ENCODE data around the gene SENP3. TPM values are rescaled to one million over a fixed set of nuclear protein-coding genes. Genes with fewer than 3 reads are reported as not detected.

The SENP3 gene
- total and polyA plus RNA-seq, 4 donors, result 4.9 to 29.2 (median 19.7) TPM

GRCh38 chr17:7589891-7590691 is 28.4 kb downstream of the SENP3 start, which contains the start of gene SOX15:
Gene SOX15 (minus strand): TSS chr17:7590094. CDS start chr17:7589676, 418 bp downstream.
- Histone ChIP-seq H3K9ac (ENCODE audit: low read depth in 1 of 2, low read length in 2 of 2) (no peak within 1 kb of the TSS), H3K27ac (ENCODE audit: low read depth in 1 of 2, low read length in 2 of 2) (no peak within 1 kb of the TSS), H3K36me3 (ENCODE audit: control insufficient read depth in 4 of 4, insufficient read depth in 3 of 4, low read depth in 1 of 4, low read length in 3 of 4) (peaks cover 24 to 56% (median 38%) of the 10 kb centered on the region in 4 donors), H3K27me3 (ENCODE audit: control insufficient read depth in 4 of 4, insufficient read depth in 4 of 4, low read length in 3 of 4) (no peaks in the 10 kb centered on the region), H3K4me3 (ENCODE audit: low read depth in 1 of 3, low read length in 3 of 3) (no peak within 1 kb of the TSS), H3K4me1 (ENCODE audit: control insufficient read depth in 4 of 4, insufficient read depth in 4 of 4, low read length in 3 of 4) (peaks cover 0 to 8% (median under 1%) of the 10 kb centered on the region in 4 donors), H3K9me3 (ENCODE audit: control insufficient read depth in 4 of 4, low read length in 3 of 4) (no peaks in the 10 kb centered on the region)
- no peak for DNase-seq (ENCODE audit: low spot score)
- 78% methylated on average over 24 of the region's 24 CpGs for WGBS
- TF ChIP-seq HNF4G (IDR thresholded peaks at IDR 0.05) (no peak), HNF4A (conservative IDR thresholded peaks at IDR 0.05) (no peak), GABPA (IDR thresholded peaks at IDR 0.05 in 1 of 2, conservative IDR thresholded peaks at IDR 0.05 in 1 of 2) (no peak), EGR1 (IDR thresholded peaks at IDR 0.05; ENCODE audit: low read depth in 2 of 2) (no peak), RAD21 (IDR thresholded peaks at IDR 0.05) (no peak), YY1 (IDR thresholded peaks at IDR 0.05) (no peak), TAF1 (conservative IDR thresholded peaks at IDR 0.05) (no peak), RXRA (IDR thresholded peaks at IDR 0.05) (no peak)
- TF ChIP-seq, protein P1, sequence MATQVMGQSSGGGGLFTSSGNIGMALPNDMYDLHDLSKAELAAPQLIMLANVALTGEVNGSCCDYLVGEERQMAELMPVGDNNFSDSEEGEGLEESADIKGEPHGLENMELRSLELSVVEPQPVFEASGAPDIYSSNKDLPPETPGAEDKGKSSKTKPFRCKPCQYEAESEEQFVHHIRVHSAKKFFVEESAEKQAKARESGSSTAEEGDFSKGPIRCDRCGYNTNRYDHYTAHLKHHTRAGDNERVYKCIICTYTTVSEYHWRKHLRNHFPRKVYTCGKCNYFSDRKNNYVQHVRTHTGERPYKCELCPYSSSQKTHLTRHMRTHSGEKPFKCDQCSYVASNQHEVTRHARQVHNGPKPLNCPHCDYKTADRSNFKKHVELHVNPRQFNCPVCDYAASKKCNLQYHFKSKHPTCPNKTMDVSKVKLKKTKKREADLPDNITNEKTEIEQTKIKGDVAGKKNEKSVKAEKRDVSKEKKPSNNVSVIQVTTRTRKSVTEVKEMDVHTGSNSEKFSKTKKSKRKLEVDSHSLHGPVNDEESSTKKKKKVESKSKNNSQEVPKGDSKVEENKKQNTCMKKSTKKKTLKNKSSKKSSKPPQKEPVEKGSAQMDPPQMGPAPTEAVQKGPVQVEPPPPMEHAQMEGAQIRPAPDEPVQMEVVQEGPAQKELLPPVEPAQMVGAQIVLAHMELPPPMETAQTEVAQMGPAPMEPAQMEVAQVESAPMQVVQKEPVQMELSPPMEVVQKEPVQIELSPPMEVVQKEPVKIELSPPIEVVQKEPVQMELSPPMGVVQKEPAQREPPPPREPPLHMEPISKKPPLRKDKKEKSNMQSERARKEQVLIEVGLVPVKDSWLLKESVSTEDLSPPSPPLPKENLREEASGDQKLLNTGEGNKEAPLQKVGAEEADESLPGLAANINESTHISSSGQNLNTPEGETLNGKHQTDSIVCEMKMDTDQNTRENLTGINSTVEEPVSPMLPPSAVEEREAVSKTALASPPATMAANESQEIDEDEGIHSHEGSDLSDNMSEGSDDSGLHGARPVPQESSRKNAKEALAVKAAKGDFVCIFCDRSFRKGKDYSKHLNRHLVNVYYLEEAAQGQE (IDR thresholded peaks at IDR 0.05), result no peak

GRCh38 chr17:7590743-7591142 is 29.0 kb downstream of the SENP3 start:
- H3K36me3 ChIP-seq (ENCODE audit: control insufficient read depth in 4 of 4, insufficient read depth in 3 of 4, low read depth in 1 of 4, low read length in 3 of 4), result peaks cover 24 to 63% (median 42%) of the 10 kb centered on the region in 4 donors
- TF ChIP-seq JUND (IDR thresholded peaks at IDR 0.05) (no peak), SP1 (IDR thresholded peaks at IDR 0.05) (no peak), HNF4G (IDR thresholded peaks at IDR 0.05) (no peak)
- TF ChIP-seq, protein P2, sequence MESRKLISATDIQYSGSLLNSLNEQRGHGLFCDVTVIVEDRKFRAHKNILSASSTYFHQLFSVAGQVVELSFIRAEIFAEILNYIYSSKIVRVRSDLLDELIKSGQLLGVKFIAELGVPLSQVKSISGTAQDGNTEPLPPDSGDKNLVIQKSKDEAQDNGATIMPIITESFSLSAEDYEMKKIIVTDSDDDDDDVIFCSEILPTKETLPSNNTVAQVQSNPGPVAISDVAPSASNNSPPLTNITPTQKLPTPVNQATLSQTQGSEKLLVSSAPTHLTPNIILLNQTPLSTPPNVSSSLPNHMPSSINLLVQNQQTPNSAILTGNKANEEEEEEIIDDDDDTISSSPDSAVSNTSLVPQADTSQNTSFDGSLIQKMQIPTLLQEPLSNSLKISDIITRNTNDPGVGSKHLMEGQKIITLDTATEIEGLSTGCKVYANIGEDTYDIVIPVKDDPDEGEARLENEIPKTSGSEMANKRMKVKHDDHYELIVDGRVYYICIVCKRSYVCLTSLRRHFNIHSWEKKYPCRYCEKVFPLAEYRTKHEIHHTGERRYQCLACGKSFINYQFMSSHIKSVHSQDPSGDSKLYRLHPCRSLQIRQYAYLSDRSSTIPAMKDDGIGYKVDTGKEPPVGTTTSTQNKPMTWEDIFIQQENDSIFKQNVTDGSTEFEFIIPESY (IDR thresholded peaks at IDR 0.05), result no peak
- H3K4me3 ChIP-seq (ENCODE audit: low read depth in 1 of 3, low read length in 3 of 3), result no peak overlapping the region
- no peaks in the 10 kb centered on the region for H3K27me3 ChIP-seq (ENCODE audit: control insufficient read depth in 4 of 4, insufficient read depth in 4 of 4, low read length in 3 of 4)
- no peak for DNase-seq (ENCODE audit: low spot score)
- no peak overlapping the region for H3K9ac ChIP-seq (ENCODE audit: low read depth in 1 of 2, low read length in 2 of 2)
- 88% methylated on average over 4 of the region's 4 CpGs for WGBS
- no peak overlapping the region for H3K27ac ChIP-seq (ENCODE audit: low read depth in 1 of 2, low read length in 2 of 2)
- peaks cover 0 to 5% (median 0%) of the 10 kb centered on the region in 4 donors for H3K4me1 ChIP-seq (ENCODE audit: control insufficient read depth in 4 of 4, insufficient read depth in 4 of 4, low read length in 3 of 4)
- H3K9me3 ChIP-seq (ENCODE audit: control insufficient read depth in 4 of 4, low read length in 3 of 4), result no peaks in the 10 kb centered on the region

All from liver (tissue), 9 donors.